Measurements from ENCODE around the gene FAM217B. TPM values are rescaled to one million over a fixed set of nuclear protein-coding genes. Genes with fewer than 3 reads are reported as not detected.

FAM217B gene
- total RNA-seq, 1 experiment from 2014 or later: 12.1 TPM

DNA sequence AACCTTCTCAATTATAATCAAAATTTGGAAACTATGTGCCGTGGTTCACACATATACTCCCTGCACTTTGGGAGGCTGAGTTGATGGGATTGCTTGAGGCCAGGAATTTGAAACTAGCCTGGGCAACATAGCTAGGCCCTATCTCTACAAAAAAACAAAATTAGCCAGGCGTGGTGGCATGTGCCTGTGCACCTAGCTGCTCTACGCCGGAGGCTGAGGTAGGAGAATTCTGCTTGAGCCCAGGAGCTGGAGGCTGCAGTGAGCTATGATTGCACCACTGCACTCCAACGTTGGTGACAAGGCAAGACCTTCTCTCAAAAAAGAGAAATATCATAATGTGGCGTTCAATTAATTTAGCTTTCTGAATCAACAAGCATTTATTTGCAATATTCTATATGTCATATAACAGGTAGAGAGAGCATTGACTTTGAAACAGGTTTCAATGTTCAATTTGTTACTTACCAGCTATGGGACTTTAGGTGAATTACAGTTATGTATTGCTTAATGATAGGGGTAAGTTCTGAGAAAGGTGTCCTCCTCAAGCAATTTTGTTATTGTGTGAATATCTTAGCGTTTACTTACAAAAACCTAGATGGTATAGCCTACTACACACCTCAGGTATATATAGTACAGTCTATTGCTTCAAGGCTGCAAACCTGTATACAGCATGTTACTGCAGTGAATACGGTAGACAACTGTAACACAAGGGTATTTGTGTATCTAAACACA lies 4.6 kb upstream of the FAM217B start:
- in situ Hi-C loops (cut with HindIII; ENCODE audit: low pct_unique_long_range_greater_than_20kb, low sequenced_read_pairs): no loop called here
- no peak for DNase-seq (ENCODE audit: low read depth, low spot score)

DNA sequence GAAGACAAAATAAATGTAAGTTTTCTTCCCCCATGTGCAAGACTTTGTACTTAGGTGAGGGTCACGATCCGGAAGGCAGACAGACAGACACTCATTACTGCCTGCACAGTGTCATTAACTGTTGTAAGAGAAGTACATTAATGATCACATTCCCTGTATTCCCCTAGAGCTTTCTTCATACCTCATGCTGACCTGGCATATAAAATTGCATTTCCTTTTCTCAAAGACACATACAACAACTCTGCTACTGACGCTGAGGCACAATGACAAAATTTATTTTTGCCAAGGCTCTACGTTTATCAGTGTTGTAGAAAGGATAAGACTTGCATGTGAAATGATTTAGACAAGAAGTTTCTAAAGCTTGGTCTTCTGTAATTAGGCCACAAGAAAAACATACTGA lies 3.8 kb upstream of the FAM217B start:
- DNase-seq (ENCODE audit: low read depth, low spot score): no peak
- in situ Hi-C loops (cut with HindIII; ENCODE audit: low pct_unique_long_range_greater_than_20kb, low sequenced_read_pairs): no loop called here

DNA sequence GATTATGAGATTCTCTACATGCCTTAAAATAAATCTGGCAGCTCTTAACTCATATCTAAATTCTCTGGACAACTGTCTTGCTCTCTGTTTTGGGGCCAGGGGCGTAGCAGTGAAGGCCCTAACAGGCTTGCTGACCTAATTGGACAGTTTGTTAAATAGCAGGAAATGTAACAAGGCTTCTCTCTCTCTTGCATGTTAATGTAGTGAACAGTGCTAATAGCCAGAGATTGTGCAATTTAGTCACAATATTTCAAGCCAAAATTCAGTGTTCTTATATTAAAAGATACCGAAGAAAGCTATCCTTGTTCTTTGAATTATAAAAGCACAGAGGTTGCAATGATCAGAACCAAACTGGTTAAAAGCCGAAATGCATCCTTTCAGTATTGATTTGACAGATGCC lies 3.0 kb upstream of the FAM217B start:
- DNase-seq (ENCODE audit: low read depth, low spot score): no peak
- in situ Hi-C loops (cut with HindIII; ENCODE audit: low pct_unique_long_range_greater_than_20kb, low sequenced_read_pairs): no loop called here

DNA sequence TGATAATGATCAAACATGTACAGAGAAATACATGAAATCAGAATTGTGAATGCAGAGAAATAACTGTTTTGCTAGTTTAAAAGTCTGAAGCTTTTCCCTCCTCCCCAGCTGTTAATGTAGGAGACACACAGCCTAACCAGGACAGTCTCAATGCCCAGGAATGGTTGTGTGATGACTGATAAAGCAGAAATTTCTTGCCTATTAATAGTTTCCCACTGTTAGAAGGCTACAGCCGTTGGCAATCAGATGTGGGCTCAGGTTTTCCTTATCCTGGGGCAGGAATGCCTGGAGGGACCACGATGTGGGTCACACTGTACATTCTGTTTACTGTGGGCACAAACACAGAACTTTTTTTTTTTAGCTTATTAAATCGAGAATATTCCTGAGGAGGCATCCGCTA lies 2.0 kb upstream of the FAM217B start:
- no peak for DNase-seq (ENCODE audit: low read depth, low spot score)

DNA sequence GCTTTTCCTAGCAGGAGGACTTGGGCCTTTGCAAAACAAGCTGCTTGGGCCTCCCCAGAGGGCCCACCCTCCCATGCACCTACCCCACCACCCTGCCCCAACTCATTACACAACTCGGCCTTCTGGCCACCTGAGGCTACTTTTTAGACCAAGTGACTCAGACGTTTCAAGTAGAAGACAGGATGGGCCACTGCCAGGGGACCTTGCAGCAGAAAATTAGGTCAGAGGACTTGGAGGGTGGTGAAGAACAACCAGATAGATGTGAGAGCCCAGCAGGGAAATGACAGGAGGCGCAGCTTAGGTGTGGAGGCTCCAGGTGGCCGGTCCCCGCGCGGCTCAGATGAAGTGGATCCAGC lies 1.5 kb upstream of the FAM217B start:
- DNase-seq (ENCODE audit: low read depth, low spot score): no peak
- in situ Hi-C loops (cut with HindIII; ENCODE audit: low pct_unique_long_range_greater_than_20kb, low sequenced_read_pairs): no loop called here

More for the DNA sequence above, 2.0 kb upstream of the FAM217B start:
- in situ Hi-C loops (cut with HindIII; ENCODE audit: low pct_unique_long_range_greater_than_20kb, low sequenced_read_pairs): no loop called here

DNA sequence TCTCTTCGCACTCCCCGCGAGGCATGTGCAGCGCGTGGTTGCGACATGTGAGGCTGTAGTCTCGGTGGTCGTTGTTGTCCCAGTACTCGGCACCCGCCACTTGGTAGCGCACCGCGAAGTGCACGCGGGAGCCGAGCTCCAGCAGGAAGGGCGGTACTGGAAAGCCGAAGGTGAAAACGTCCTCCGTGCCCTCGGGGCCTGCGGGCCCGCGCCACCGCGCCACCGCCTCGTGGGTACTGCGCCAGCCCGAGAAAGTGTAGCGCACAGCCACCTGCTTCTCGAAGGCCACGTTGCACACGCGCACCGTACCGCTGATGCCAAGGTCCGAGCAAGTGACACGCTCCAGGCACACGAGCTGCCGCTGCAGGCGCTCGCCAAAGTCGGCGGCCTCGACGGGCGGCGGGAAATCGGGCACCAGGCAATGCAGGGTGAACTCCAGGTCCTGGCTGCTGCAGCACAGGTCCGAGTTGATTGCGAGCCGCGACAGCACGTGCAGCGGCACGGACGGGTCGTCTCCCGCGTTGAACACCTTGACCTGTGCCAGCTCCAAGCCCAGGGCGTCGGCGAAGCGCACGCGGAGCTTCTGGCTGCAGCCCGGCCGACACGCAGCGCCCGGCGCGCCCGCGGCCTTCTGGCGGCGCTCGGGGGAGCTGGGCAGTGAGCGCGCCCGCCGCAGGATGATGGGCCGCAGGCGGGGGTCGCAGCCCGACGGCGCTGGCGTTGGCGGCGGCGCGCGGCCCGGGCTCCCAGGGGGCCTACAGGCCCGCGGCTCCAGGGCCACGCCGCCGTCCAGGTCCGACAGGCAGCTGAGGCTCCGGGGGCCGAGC lies 924 bp upstream of the FAM217B start:
- DNase-seq (ENCODE audit: low read depth, low spot score): no peak
- in situ Hi-C loops (cut with HindIII; ENCODE audit: low pct_unique_long_range_greater_than_20kb, low sequenced_read_pairs): no loop called here

DNA sequence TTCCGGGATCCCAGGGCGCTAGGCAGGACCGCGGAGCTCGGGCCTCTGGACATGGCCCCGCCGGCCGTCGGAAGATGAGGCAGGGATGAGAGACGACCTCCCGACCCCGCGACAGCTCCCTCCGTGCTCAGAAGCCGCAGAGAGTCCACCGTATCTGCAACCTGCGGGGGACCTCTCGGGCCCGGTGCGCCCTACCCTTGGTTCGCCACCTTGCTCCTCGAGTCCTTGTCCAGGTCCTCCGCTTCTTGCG lies 385 bp upstream of the FAM217B start:
- DNase-seq (ENCODE audit: low read depth, low spot score): no peak
- in situ Hi-C loops (cut with HindIII; ENCODE audit: low pct_unique_long_range_greater_than_20kb, low sequenced_read_pairs): no loop called here

DNA sequence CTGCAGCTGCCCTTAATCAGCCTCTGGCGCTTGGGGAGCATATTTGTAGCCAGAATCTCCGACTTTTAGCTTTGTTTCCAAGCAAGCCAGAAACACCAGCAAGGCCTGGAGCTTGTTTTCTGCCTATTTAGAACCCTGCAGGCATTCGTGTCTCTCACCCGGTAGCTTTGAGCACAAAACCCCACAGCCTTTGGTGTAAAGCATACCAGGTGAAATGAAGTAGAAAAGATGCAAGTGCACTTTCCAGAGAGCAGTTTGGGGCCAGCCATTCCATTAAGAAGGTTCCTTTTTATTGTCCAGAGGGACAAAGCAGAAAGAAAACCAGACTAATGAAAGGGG lies 736 bp downstream of the FAM217B start:
- no peak for DNase-seq (ENCODE audit: low read depth, low spot score)
- in situ Hi-C loops (cut with HindIII; ENCODE audit: low pct_unique_long_range_greater_than_20kb, low sequenced_read_pairs): no loop called here

DNA sequence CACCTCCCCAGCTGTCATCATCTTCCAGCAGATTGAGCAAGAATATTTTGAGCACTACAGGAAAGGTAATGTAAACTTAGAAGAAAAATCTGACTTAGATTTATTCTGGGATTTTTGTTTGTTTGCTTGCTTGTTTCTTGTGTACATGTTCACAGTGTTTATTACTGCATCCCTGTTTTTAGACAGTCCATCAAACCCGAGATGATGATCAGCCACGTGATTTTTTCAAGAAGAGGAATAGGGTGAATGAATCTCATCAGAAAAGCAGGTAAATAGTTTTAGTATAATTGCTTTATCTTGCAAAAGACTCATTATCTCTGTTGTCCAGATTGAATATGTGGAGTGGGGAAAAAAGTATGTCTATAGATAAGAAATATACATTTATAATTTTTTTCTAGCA lies 2.1 kb downstream of the FAM217B start:
- in situ Hi-C loops (cut with HindIII; ENCODE audit: low pct_unique_long_range_greater_than_20kb, low sequenced_read_pairs): no loop called here
- no peak for DNase-seq (ENCODE audit: low read depth, low spot score)

DNA sequence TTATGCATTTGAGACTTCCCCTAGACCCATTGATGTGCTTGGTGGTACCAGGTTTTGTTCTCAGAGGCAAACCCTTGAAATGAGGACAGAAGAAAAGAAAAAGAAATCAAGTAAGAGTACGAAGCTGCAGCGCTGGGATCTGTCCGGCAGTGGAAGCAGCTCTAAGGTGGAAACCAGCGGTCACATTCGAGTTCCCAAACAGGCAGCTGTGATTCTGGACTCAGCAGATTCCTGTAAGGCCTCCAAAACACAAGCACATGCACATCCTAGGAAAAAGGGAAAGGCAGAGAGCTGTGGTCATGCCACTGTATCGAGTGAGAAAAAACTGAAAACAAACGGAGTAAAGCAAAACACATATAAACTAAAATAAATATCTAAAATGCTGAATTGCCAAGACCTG lies 4.5 kb downstream of the FAM217B start:
- no peak for DNase-seq (ENCODE audit: low read depth, low spot score)
- in situ Hi-C loops (cut with HindIII; ENCODE audit: low pct_unique_long_range_greater_than_20kb, low sequenced_read_pairs): no loop called here

DNA sequence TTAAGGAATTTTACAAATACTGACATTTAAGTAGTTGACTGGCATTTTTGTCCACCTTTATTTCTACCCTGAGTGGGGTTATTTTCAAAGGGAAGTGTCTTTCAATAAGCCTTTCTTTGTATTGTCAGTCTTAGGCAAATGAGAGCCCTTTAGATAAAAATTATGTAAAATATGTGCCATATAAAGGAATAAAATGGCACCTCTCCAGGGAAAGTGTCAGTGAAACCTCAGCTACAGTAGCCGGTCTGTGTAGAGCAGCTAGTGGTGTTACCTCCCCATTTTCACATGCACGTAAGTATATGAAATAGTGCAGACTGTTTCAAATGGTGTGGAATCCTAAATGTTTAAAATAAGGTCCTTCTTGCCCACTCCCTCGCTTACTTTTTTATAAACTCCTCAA lies 5.0 kb downstream of the FAM217B start:
- no peak for DNase-seq (ENCODE audit: low read depth, low spot score)
- in situ Hi-C loops (cut with HindIII; ENCODE audit: low pct_unique_long_range_greater_than_20kb, low sequenced_read_pairs): no loop called here

DNA sequence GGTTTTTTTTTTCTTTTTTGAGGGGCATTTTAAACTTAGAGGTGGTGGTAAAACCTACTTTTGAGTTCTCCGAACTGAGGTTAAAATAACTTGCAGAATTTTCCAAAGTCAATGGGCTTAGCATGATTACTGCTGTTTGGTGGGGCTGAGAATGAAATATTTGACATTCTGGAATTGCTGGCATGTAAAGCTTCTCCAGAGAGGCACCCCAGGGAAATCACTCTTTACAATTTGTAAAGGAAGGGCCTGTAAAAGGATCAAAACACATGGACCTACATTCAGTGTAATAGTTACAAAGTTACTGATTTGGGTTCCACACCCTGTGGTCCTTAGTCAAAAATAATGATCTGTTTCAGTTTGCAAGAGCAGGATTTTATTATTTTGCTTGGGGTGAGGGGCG lies 5.5 kb downstream of the FAM217B start:
- in situ Hi-C loops (cut with HindIII; ENCODE audit: low pct_unique_long_range_greater_than_20kb, low sequenced_read_pairs): no loop called here
- no peak for DNase-seq (ENCODE audit: low read depth, low spot score)

DNA sequence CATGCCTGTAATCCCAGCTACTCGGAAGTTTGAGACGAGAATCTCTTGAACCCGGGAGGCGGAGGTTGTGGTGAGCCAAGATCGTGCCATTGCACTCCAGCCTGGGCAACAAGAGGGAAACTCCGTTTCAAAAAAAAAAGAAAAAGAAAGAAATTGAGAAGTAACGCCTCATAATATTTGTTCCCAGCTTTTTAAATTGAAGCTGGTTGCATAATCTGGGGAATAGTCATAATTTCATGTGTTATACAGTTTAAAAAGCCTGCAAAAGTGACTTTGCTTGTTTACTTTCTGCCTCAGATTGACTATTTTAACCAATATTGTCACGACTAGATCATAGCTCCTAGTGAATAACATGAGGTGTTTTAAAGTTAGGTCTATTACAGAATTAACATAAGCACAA lies 7.2 kb downstream of the FAM217B start:
- DNase-seq (ENCODE audit: low read depth, low spot score): no peak
- in situ Hi-C loops (cut with HindIII; ENCODE audit: low pct_unique_long_range_greater_than_20kb, low sequenced_read_pairs): no loop called here

DNA sequence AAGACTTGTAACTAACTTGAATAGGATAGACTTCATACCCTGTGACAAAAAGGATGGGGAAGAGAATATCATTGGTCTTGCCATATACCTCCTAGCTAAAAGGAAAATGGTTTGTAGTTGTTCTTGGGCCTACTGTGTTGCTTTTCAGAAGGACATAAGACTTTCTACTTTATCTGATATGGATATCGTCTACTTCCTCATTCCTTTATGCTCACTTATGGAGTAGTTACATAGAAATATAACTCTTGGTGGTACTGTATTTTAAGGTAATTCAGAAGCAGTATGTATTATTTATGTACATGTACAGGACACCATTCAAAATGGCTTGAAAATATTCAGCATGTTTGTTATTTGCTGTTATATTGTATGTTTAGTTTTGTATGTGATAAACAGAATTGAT lies 8.0 kb downstream of the FAM217B start:
- in situ Hi-C loops (cut with HindIII; ENCODE audit: low pct_unique_long_range_greater_than_20kb, low sequenced_read_pairs): no loop called here

DNA sequence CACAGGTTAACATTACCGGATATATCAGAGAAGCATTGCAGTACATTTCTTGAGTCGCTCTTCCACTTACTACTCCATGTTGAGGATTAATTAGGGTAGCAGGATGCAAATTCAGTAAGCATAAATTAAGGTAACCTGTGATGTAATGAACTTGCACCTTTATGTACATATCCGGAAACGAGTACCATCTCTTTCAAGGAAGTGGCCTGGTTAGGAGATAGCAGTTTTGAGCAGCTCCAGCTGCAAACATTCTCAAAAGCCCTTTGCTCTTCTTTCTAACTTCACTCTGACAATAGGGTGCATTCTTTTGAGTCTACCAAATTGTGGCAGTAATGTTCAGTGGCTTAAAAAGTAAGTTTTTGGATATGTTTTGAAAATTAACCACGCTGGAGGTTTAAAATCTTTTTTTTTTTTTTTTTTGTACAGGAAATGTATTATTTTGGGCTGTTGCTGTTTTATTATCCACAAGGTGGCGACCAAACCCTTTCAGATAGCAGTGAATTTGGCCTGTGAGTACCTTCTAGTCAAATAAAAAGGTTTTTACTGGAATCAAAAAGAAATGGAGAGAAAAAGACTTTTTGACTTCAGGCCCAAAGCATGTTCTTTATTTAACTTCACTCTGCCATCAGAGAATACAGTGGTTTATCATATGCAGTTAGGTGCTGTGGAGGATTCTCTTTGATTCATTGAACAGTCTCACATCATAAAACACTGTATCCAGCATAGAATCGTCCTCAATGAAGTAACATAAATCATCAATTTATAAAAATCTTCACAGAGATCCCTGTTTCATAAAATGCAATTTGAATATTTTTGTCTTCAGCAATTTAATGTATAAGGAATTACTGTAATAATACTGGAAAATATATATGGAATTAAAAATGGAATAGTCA lies 8.9 kb downstream of the FAM217B start:
- peak; percentile 74 for DNase-seq (ENCODE audit: low read depth, low spot score)
- in situ Hi-C loops (cut with HindIII; ENCODE audit: low pct_unique_long_range_greater_than_20kb, low sequenced_read_pairs): no loop called here

More for the DNA sequence above, 8.0 kb downstream of the FAM217B start:
- DNase-seq (ENCODE audit: low read depth, low spot score): no peak

DNA sequence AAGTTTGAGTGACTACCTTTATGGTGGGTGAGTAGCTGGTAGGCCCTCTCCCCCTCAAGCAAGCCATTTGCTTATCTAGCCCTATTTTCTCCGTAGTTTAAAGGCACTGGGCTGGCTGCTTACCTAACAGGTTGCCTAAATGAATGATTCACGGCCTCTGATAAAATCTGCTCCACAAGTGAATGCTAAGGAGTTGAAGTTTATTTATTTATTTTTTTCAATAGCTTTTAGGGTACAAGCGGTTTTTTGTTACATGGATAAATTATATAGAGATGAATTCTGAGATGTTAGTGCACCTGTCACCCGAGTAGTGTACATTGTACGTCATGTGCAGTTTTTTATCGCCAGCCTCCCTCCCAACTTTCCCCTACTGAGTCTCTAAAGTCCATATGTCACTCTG lies 9.7 kb downstream of the FAM217B start:
- DNase-seq (ENCODE audit: low read depth, low spot score): no peak
- in situ Hi-C loops (cut with HindIII; ENCODE audit: low pct_unique_long_range_greater_than_20kb, low sequenced_read_pairs): no loop called here

DNA sequence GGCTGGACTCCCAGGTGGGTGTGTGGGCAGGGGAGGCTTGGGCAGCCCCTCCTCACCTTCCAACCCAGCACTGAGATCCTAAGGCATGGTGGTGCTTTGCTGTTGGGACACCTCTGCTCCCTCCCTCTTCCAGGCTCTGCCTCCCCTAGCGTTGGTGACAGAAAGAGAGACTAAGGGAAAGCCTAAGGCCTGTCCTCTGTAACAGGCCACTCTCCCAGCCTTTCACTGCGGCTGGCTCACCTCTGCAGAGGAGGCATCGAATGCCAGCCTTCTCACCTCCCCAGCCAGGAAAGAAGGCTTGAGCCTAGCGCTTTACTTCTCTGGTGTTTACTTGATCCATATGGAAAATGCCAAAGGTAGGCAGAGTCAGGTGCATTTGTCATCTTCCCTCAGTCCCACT lies 14.5 kb downstream of the FAM217B start:
- DNase-seq (ENCODE audit: low read depth, low spot score): no peak
- in situ Hi-C loops (cut with HindIII; ENCODE audit: low pct_unique_long_range_greater_than_20kb, low sequenced_read_pairs): no loop called here

DNA sequence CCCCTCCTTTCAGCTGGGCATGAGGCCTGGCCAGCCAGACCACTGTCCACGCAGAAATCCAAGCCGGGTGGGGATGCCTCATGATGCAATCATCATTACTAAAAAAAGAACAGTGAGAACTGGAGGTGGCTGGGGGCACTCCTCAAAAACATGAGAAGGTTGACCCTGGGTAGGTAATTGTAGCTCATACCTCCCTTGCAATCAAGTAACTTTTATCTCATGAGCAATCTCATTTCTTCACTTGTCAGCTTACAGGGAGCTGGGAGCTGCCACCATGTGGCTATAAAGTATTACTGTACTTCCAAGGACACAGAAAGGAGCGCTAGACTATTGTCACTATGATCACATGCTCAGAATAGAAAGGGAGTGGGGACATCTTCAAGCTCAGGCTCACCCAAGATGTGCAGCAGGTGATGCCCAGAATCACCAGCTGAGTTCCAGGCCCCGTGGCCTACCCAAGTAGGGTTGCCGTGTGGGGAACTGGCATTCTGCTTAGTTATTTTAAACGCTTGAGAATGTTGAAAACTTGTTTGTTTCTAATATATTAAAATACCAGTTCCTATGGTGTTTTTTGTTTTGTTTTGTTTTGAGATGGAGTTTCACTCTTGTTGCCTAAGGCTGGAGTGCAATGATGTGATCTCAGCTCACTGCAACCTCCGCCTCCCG lies 15.1 kb downstream of the FAM217B start:
- in situ Hi-C loops (cut with HindIII; ENCODE audit: low pct_unique_long_range_greater_than_20kb, low sequenced_read_pairs): no loop called here
- DNase-seq (ENCODE audit: low read depth, low spot score): peak; percentile 36
